Frontal cortex (tissue), 4 donors: ENCODE data around the gene CASKIN2. TPM values are rescaled to one million over a fixed set of nuclear protein-coding genes. Genes with fewer than 3 reads are reported as not detected.

Experiments used
- DNase-seq, 2 donors: peaks; one replicate each; pipeline ENCODE4 v3.0.0; 2012; ENCODE audit warnings: low spot score in 2 of 2
- FAIRE-seq: peaks from 2 replicates; lab custom pipeline; 2012; peaks lifted over from hg19 to GRCh38; lab: Jason Lieb, UNC
- total RNA-seq: library from RNA; depleted of rRNA; stranded (reverse); fragments of >200 nt; gene quantifications from one replicate; pipeline ENCODE4 v1.2.3, GENCODE V29; 2014
- donor health status: control.
- donor health status: control.
- donor health status: control.

Gene CASKIN2
- total RNA-seq, result 6.1 TPM

DNA sequence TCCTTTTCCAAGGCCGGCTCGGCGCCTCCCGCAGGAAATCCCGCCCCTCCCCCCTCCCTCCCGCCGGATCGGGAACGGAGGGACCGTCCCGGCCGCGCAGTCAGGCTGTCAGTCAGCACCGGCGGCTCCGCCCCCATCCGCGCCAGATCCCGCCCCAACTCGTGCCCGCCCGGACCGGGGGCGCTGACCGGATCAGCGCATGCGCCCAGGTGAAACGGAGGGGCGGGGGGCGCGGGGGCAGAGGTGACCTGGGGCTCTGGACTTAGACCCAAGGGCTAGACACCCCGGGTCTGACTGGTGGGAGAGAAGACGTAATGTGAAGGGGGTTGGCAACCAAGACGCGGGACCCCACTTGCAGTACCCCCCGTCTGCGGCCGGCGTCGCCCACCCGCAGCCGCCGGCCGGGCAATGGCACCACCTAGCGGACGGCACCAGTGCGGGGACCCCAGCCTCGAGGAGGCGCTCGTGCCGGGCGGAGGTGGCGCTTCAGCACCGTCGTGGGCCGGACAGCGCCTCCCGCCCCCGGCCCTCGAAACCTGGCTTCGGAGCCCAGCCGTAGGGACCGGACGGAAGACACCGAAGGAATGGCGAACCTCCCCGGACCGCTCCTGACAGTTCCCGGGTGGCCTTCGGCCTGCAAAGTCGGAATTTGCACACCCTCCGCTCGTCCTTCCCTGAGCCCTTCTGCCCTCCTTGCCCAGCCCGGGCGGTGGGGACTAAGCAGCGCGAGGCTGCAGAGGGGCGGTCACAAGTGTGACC is at the start of gene CASKIN2:
Gene CASKIN2 (minus strand): TSS at position 42 of the 759 bp plus-strand sequence. CDS start 1,733 bp downstream, outside the sequence.
- FAIRE-seq, result no peak
- DNase-seq, result peak; percentile 100

- no peak for DNase-seq
- FAIRE-seq, result no peak
Measured at GRCh38 chr17:75565066-75565465, 49.7 kb upstream of the CASKIN2 start.

GRCh38 chr17:75564195-75564594 is 48.9 kb upstream of the CASKIN2 start:
- DNase-seq (no peak), FAIRE-seq (no peak)

GRCh38 chr17:75563063-75563758 is 47.9 kb upstream of the CASKIN2 start:
- FAIRE-seq (no peak), DNase-seq (no peak)

DNA sequence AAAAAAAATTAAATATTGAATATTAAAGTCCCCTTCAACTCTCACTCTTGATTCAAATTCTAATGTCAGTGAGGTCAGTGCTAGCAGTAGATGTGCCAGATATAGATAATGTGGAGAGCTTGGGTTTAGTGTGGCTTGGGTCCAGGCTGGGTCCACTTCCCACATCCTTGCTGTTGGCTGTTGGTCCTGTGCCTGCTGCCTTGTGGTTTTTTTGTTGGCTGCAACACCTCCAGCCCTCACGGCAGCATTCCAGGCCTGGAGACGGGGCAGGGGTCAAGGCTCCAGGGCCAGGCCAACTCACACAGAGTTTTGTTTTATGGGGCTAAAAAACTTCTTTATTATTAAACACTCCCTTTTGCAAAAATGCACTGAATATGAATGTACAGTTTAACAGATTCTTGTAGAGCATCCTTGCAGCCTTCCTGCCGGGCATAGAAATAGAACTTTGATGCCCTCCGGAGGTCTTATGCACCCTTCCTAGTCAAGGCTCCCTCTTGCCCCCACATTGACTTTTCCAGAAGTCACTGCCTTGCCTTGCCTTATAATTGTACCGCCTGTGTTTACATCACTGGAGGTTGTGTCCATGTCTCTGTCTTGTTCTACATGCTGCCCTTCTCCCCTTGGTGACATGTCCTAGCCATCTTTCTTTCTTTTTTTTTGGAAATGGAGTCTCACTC is 46.7 kb upstream of the CASKIN2 start:
- DNase-seq (no peak), FAIRE-seq (no peak)

DNA sequence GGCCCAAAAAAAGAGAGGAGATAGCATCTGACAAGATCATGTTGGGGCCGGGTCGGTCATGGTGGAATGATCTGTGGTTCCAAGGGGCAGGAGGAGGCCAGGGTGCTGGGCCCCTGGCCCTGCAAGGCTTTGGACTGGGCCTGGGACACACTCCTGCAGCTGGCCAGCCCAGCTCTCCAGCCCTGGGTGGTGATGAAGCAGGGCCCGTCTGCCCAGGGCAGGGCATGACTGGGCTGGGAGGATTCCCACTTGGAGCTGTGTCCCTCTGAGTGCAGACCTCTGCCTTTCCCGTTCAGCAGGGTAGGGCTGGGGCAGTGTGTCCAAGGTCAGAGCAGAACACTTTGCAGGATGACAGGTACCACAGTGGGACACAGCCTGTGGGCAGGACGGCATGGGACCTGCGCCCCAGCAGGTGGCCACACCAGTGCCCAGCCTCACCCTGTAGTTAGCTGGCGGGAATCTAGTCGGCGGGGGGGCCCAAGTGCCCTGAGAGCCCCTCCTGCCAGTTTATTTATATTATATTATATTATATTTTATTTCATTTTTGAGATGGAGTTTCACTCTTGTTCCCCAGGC is 44.7 kb upstream of the CASKIN2 start:
- no peak for DNase-seq
- FAIRE-seq, result no peak

DNA sequence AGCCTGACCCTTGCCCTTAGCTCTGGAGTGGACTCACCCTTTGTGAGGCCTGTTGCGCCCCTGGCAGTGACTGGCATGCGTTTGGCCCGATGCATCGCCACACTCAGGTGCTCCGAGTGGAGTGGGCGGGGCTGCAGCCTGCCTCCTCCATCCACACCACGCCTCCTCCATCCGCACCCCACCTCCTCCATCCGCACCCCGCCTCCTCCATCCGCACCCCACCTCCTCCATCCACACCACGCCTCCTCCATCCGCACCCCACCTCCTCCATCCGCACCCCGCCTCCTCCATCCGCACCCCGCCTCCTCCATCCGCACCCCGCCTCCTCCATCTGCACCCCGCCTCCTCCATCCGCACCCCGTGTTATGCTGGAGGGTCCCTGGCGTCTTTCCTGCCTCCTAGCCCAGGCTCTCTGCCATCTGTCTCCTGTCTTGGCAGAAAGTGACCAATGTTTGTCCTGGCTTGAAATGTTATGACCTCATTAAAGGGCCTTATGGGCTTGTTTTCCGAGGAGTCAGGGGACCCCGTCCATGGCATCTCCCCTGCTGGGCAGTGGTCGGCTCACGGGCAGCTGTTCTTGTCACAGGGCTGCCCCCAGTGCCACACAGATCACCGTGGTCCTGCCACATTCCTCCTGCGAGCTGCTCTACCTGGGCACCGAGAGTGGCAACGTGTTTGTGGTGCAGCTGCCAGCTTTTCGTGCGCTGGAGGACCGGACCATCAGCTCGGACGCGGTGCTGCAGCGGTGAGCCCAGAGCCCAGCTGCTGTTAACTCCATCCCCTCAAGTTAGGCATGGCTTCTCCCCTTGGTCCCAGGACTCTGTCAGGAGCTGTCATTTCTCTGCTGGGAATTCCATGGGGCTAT is 43.6 kb upstream of the CASKIN2 start:
- DNase-seq (no peak), FAIRE-seq (no peak)

GRCh38 chr17:75557852-75558665 is 42.7 kb upstream of the CASKIN2 start:
- FAIRE-seq (no peak), DNase-seq (no peak)

DNA sequence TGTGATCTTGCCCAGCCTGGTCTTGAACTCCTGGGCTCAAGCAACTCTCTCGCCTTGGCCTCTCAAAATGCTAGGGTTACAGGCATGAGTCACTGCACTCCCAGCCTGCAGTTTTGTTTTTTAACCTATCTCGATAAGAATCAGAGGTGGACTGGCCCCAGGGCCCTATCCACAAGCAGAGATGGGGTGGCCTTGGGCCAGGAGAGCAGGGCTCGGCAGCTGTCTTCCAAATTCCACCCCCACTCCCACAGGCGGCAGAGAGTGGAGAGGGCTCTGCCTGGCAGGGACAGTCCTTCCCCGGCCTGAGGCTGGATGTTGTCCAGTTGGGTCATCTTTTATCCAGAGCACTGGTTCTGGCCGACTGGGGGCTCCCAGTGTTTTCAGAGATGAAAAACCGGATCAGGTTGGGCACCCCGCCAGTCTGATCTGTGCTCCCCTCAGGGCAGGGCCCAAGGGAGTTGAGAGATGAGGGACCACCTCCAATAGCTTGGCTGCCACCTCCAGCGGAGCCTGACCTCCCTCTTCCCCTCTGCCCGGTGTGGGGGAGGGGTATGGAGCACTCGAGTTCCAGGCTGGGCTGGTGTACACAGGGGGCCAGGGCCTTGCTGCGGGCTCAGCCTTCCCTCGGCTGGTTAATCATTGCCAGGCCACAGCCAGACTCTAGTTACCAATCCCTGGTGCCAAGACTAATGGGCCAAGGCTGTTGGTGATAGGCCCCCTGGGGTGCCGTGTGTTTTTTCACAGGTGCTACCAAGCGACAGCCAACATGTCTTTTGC is 41.9 kb upstream of the CASKIN2 start:
- DNase-seq (peak; percentile 69 to 75), FAIRE-seq (no peak)

GRCh38 chr17:75555679-75556153 is 40.4 kb upstream of the CASKIN2 start:
- DNase-seq (no peak), FAIRE-seq (no peak)

- FAIRE-seq (no peak), DNase-seq (no peak)
Measured at GRCh38 chr17:75553295-75554110, 38.2 kb upstream of the CASKIN2 start.

DNA sequence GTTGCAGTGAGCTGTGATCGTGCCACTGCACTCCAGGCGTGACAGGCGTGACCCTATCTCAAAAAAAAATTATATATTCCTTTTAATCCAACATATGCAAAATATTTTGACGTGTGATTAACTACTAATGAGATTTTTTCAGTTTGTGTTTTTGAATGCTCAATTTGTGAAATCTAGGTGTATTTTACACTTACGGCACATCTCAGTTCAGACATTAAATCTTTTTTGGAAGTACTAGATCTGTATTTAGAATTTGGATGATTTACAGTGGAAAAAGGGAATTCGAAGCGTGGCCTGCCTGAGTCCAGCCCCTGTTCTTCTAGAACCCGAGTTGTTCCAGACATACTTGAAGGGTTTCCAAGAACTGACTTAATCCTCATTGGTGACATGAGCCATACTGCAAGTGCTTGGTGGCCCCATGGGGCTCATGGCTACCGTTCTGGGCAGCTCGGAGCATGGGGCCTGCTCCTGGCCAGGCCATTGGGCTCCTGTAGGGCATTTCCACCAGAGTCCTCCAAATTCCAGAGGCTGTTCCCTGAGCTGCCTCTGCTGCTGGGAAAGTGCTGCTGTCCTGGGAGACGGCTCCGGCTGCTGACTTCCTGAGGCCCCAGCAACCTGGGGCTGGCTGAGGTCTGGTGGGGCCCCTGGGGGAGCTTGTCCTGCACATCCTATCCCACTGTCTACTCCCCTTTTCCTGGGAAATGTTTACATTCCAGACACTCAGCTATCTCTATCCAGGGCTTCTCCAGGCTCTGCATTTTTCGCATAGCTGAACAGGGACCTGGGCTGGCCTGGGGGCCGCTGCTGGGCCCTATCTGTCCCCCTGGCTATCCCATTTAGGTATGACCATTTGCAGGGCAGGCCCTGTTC is 37.3 kb upstream of the CASKIN2 start:
- no peak for FAIRE-seq
- no peak for DNase-seq

DNA sequence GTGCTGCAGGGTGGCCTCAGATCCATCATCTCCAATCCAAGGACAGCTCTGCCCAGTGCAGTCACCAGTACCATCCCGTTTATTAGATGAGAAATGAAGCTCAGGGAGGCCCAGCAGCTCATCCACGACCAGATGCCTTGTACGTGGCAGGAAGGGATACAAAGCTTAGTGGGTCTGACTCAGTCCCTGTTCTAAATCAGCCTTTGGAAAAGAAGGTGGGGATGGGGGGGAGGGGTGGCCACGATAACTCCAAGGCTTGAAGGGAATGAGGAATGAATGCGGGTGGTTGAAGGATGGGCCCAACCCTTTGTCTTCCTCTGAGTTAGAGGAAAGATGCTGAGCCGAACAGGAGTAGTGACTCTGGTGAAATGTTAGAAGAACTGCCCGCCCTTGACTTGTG is 35.9 kb upstream of the CASKIN2 start:
- no peak for FAIRE-seq
- DNase-seq, result no peak

DNA sequence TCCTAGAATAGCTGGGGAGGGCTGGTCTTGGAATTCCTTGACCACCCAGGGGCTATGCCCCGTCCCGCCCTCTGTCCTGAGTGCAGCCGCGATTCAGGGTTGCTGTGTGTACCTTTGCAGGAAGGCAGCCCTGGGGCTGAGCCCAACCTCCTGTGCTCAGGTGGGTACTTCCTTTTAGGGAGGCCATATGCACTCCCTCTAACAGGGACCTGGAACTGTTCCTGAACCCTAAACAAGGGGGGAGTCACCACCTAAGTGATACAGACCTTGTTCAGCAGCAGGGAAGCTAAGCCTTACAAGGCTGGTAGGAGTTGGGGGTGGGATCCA is 34.8 kb upstream of the CASKIN2 start:
- no peak for DNase-seq
- no peak for FAIRE-seq

- DNase-seq (no peak), FAIRE-seq (no peak)
Measured at GRCh38 chr17:75549246-75550138, 34.2 kb upstream of the CASKIN2 start.
